Myocyte (in vitro differentiated cells): ENCODE results near the gene SMOC1. TPM values are rescaled to one million over a fixed set of nuclear protein-coding genes. Genes with fewer than 3 reads are reported as not detected.

Experiments
- DNase-seq: peaks from one replicate; pipeline ENCODE4 v3.0.0-alpha.2; 2012; ENCODE audit warnings: low read depth
- total RNA-seq: library from RNA; depleted of rRNA; stranded (reverse); fragments of >200 nt; gene quantifications from 2 replicates; pipeline ENCODE4 v1.2.3, GENCODE V29; 2014

The SMOC1 gene
- total RNA-seq, 1 donor from 2014 or later = 1.4 TPM

DNA sequence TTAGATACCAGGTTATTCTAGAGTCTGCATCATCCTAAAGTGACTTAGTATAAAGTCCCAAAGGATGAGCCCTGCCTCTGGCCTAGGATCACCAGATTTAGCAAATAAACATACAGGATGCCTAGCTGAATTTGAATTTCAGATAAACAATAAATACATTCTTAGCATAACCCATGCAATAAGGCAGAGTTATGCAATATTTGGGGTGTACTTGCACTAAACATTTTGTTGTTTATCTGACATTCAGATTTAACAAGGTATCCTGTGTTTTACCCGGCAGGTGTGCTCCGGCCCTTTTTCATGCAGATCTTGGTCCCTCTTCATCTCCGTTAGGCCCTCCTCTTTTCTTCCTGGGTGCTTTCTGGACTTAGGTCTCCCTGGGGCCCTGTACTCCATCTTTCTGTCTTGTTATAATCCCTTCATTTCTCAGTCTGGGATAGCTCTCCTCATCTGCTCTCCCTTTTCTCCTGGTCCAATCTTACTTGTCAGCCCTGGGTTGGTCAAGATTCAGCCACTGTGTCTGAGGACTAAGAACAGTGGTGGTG is 18.1 kb upstream of the SMOC1 start:
- DNase-seq = no peak

- DNase-seq = no peak
Observed at GRCh38 chr14:69863083-69863482, 16.1 kb upstream of the SMOC1 start.

DNA sequence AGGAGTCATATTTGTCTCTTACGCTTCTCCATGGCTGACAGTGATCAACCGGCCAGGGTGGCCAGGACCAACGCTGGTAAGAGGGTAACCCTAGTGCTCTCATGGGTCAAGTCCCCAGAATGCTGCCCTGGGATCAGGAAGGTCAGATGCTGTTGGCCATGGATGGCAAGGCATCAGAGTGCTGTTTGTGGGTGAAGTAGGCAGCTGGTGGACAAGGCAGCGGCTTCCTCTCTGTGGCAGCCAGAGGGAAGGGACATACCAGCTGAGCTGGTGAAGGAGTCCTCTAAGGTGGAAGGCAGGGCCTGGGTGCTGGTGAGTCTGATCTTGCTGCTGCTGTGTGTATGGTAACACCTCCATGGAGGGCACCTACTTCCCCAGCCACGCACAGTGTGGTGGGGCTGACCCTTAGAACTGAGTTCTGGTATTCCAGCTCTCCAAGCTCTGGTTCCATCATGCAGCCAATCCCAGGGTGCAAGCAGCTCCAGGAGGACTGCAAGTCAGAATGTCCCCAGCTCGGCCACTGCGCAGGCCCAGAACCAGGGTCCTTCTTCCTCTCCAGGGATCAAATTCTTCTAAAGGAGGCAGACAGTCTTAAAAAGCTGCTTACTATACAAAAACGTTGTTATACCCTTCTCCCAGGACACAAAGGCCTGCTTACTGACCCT is 13.4 kb upstream of the SMOC1 start:
- no peak for DNase-seq

- DNase-seq = no peak
Observed at GRCh38 chr14:69868363-69868963, 10.8 kb upstream of the SMOC1 start.

GRCh38 chr14:69870613-69871012 is 8.6 kb upstream of the SMOC1 start:
- DNase-seq = no peak

DNA sequence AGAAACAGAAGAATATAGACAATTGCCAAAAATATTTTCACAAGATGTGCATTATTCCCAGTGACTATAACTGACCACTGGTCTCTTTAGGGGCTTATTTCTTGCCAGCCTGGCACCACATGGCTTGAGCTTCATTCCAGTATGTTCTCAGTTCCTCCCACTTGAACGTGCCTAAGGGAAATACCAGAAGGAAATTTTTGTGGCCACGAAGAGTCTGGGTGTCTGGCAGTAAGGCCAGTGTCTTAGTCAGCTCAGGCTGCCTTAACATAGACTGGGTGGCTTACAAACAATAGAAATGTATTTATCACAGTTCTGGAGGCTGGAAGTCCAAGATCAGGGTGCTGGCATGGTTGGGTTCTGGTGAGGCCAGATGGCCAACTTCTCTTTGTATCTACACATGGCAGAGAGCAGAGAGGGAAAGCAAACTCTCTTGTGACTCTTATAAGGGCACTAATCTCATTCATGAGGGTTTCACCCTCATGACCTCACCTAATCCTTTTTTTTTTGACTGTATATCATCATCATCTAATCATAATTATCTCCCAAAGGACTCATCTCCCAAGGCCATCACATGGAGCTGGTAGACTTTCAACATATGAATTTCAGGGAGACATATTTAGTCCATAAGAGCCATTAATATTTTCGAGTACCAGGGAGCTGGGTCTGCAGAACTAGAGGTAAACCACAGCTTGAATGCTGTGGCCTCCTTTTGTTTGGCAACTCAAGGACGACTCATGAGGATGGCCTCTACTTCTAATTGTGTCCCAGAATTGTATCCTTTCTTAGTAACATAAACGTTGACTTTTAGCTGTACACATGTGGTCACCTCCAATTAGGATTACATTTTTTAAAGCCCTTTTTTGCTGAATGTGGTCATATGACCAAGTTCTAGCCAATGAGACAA is 5.1 kb upstream of the SMOC1 start:
- peak; percentile 74 for DNase-seq

- no peak for DNase-seq
Observed at GRCh38 chr14:69876221-69876847, 2.9 kb upstream of the SMOC1 start.

GRCh38 chr14:69876848-69877306 is 2.3 kb upstream of the SMOC1 start:
- DNase-seq = no peak

DNA sequence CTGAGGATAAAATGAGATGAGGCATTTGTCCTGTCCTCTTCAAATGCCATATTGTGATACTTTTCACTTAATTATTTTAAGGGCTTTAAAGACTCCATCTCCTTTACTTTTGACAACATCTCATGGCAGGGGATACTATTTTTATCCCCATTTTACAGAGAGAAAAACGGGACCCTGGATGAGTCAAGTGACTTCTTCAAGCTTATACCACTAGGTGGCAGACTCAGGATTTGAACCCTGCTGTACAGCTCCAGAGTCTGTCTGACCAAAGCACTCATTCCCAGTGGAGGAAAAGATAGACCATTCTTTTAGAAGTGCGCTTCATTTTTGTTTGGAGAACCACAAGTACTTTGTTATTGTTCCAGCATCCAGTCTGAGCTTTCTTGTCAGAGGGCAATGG is 1.7 kb upstream of the SMOC1 start:
- DNase-seq = no peak

- no peak for DNase-seq
Observed at GRCh38 chr14:69878251-69878650, 965 bp upstream of the SMOC1 start.

- DNase-seq = no peak
Observed at GRCh38 chr14:69880044-69880487, 850 bp downstream of the SMOC1 start.

DNA sequence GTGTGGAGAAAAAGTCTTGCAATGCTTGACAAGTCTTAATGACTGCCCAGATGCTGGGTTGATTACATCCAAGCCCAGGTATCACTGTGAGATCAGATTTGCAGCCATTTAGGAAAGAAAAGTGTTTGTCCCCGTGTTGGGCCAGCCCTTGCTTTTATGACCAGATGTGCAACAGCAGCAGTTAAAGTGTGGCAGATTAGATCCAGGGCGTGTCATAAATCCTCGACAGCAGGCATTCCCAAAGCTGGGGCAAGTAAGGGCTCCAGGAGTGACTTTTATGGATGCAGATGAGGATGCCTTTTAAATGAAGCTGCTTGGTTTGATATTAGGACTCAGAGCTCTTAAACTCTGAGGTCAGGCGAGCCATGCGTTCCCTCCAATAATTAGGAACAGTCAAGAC is 1.7 kb downstream of the SMOC1 start:
- no peak for DNase-seq

DNA sequence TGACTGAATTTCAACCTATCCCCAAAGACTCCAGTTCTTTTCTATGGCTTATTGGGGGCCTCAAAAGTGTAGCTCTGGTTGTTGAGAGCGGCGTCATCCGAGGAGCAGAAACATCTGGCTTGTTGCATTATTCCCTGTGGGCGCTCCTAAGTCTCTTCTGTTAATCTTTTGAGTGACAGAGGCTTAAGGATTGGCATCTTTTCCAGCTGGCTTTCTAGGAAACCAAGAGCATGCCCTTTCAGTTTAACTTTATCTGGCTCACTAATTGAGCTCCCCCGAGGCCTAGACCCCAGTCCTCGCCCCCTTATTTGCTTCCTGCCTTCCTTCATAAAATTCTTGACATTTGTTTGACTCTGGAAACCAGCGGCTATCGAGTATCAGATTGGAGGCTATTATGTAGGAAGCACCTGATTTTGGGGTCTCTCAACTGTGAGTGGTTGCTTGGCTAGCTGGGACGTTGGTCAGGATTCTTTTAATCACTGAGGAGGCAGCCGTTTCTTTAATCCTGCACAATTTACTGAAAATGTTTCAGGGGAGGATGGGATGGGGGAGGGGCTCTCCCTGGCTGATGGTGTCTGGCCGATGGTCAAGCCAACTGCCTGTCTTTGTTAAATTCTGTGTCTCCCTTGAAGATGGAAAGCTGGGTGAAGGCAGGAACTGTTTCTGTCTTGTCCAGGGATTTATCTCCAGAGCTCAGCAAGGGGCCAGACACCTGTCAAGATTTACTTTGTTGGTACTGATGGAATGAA is 3.1 kb downstream of the SMOC1 start:
- no peak for DNase-seq

DNA sequence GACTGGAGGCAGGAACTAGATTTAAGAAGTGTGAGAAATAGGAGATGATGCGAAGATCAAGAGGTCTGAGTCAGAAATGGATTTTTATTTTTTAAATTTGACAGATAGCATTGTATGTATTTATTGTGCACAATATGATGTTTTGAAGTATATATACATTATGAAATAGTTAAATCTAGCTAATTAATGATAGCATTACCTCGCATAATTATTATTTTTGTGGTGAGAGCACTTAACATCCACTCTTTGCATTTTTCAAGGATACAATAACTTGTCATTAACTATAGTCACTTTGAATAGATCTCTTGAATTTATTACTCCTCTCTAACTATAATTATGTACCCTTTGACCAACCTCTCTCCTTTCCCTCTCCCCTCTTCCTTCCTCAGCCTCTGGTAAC is 3.7 kb downstream of the SMOC1 start:
- no peak for DNase-seq

GRCh38 chr14:69886453-69887242 is 7.4 kb downstream of the SMOC1 start:
- DNase-seq = peak; percentile 29

- no peak for DNase-seq
Observed at GRCh38 chr14:69887740-69888657, 8.8 kb downstream of the SMOC1 start.

- DNase-seq = no peak
Observed at GRCh38 chr14:69891422-69891821, 12.2 kb downstream of the SMOC1 start.

DNA sequence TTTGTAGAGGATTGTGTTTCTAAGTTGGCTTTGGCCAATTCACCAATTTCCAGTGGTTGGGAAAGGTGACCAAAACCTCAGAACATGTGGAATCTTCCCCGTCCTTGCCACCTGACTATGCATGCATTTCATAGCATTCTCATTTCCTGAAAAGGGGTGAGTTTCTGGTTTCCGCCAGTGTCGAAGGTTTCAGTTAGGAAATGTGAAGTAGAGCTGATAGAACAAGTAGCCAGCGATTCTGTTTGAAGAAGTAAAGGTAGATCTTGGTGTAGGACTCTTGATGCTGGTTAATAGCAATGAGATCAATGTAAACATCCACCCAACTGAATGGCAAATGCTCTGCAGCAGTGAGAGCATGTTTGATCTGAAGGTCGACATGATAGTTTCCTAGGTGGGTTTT is 15.9 kb downstream of the SMOC1 start:
- no peak for DNase-seq

DNA sequence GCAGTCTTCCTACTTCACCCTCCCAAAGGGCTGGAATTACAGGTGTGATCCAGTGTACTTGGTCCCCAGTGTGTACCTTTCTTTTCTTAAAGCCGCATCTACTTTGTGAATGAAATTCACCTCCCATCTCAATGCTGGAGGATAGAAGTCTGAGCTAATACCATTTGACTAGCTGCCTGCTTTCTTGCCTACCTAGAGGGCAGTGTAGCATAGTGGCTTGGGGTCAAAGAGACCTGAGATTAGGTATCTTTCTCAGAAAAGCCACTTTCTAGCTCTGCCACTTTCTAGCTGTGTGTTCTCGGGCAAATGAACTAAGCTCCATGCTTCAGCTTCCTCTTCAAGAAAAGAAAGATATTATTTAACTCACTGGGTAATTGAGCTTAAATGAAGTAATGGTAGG is 16.9 kb downstream of the SMOC1 start:
- no peak for DNase-seq
